CD4-positive, alpha-beta memory T cell (primary cell): ENCODE results near the gene ARID4A. TPM values are rescaled to one million over a fixed set of nuclear protein-coding genes. Genes with fewer than 3 reads are reported as not detected.

Experiments
- CTCF ChIA-PET: fragments of 350-600 bp; sonication (Branson Sonifier 250); formaldehyde crosslinking; loops from one replicate; lab custom pipeline; 2021; ENCODE audit warnings: inconsistent platforms; ENCODE audit not compliant: partially characterized antibody; lab: Charles Lee
- POLR2A ChIA-PET: fragments of 350-600 bp; sonication (Branson Sonifier 250); formaldehyde crosslinking; loops from one replicate; lab custom pipeline; 2021; ENCODE audit not compliant: partially characterized antibody; lab: Charles Lee
- DNase-seq, 5 donors: peaks; one replicate each; pipeline versions ENCODE4 v3.0.0 to v3.0.0-alpha.2; 2020 to 2022; ENCODE audit warnings: mixed read lengths in 1 of 5
- H3K27ac ChIP-seq: one replicate; pipeline ENCODE4 v1.7.0; 2013; ENCODE audit warnings: low read depth, low read length
- H3K27me3 ChIP-seq: 2 replicates; pipeline ENCODE4 v1.7.0; 2013; ENCODE audit warnings: mild to moderate bottlenecking, low read length, moderate library complexity; ENCODE audit not compliant: insufficient read depth
- H3K36me3 ChIP-seq: 2 replicates; pipeline ENCODE4 v1.7.0; 2013; ENCODE audit warnings: mild to moderate bottlenecking, low read length, moderate library complexity; ENCODE audit not compliant: insufficient read depth
- H3K4me1 ChIP-seq: 2 replicates; pipeline ENCODE4 v1.7.0; 2013; ENCODE audit warnings: mild to moderate bottlenecking, low read length, moderate library complexity; ENCODE audit not compliant: insufficient read depth
- H3K4me3 ChIP-seq, 2 donors: one replicate each; pipeline ENCODE4 v1.7.0; 2013; ENCODE audit warnings: low read length in 2 of 2, mild to moderate bottlenecking in 1 of 2
- H3K9me3 ChIP-seq, 2 donors: one replicate each; pipeline ENCODE4 v1.7.0; 2013; ENCODE audit warnings: low read length in 2 of 2, control low read depth in 1 of 2; ENCODE audit not compliant: control insufficient read depth in 1 of 2
- H3K27ac Mint-ChIP-seq, 7 donors: one replicate each; pipeline ENCODE4 v1.8.0; 2020 to 2021; ENCODE audit warnings: mixed read lengths in 7 of 7, mild to moderate bottlenecking in 6 of 7, inconsistent platforms in 3 of 7, moderate library complexity in 3 of 7
- H3K27me3 Mint-ChIP-seq, 2 donors: one replicate each; pipeline ENCODE4 v1.8.0; 2020 to 2021; ENCODE audit warnings: mixed read lengths in 2 of 2
- H3K36me3 Mint-ChIP-seq, 2 donors: one replicate each; pipeline ENCODE4 v1.8.0; 2020 to 2021; ENCODE audit warnings: mixed read lengths in 2 of 2, inconsistent platforms in 1 of 2, mild to moderate bottlenecking in 1 of 2
- H3K4me1 Mint-ChIP-seq, 4 donors: one replicate each; pipeline ENCODE4 v1.8.0; 2020 to 2021; ENCODE audit warnings: mixed read lengths in 4 of 4, mild to moderate bottlenecking in 1 of 4
- H3K4me3 Mint-ChIP-seq, 8 donors: one replicate each; pipeline ENCODE4 v1.8.0; 2020 to 2021; ENCODE audit warnings: mixed read lengths in 8 of 8, mild to moderate bottlenecking in 7 of 8, moderate library complexity in 6 of 8, inconsistent platforms in 3 of 8
- H3K9me3 Mint-ChIP-seq, 8 donors: one replicate each; pipeline ENCODE4 v1.8.0; 2020 to 2021; ENCODE audit warnings: mixed read lengths in 8 of 8, mild to moderate bottlenecking in 5 of 8, inconsistent platforms in 3 of 8, moderate library complexity in 1 of 8
- intact Hi-C: fragments of 100-400 bp; cut with micrococcal nuclease; formaldehyde crosslinking; loops from one replicate; pipeline ENCODE4 v1.15.1; 2023
- polyA plus RNA-seq, 2 donors: library from polyadenylated mRNA; unstranded; fragments of 300-500 nt; fragmentation: Illumina TruSeq; gene quantifications; one replicate each; pipeline ENCODE4 v1.2.3, GENCODE V29; 2021
- total RNA-seq, 2 experiments: library from RNA; stranded (reverse); gene quantifications; one replicate each; pipeline ENCODE4 v1.2.3, GENCODE V29; 2021

Gene ARID4A
- total and polyA plus RNA-seq, 4 experiments from 2014 or later, result 12.8 to 84.1 (median 58.8) TPM

- POLR2A ChIA-PET, result interaction anchor here (0.7 to 1.2 kb wide), 2 partner anchors 20 to 26 kb away, joined by 3 read pairs; no protein-coding TSS in a partner anchor
- Mint-ChIP-seq H3K27ac (peak overlapping the region in 1 of 7 donors; percentile 46), H3K36me3 (peaks cover 54 to 70% of the 10 kb centered on the region in 2 donors)
These were observed 6.7 kb upstream of the ARID4A start for GRCh38 chr14:58291646-58292045.

GRCh38 chr14:58292187-58292586, 6.2 kb upstream of the ARID4A start:
- H3K4me3 ChIP-seq, result no peak overlapping the region
- H3K27ac ChIP-seq, result no peak overlapping the region
- intact Hi-C loops, result no loop called here
- no peaks in the 10 kb centered on the region for H3K27me3 Mint-ChIP-seq
- H3K27ac Mint-ChIP-seq, result no peak overlapping the region
- peaks cover 54 to 69% of the 10 kb centered on the region in 2 donors for H3K36me3 Mint-ChIP-seq
- H3K9me3 Mint-ChIP-seq, result peaks cover 0 to 2% (median 0%) of the 10 kb centered on the region in 8 donors
- no peak for DNase-seq
- H3K9me3 ChIP-seq, result no peaks in the 10 kb centered on the region
- peaks cover 53% of the 10 kb centered on the region for H3K36me3 ChIP-seq
- no peaks in the 10 kb centered on the region for H3K27me3 ChIP-seq
- ChIA-PET POLR2A (interaction anchor here (0.7 kb wide), 1 partner anchor 21 kb away, joined by 3 read pairs; no protein-coding TSS in a partner anchor), CTCF (no interaction called here)
- H3K4me1 Mint-ChIP-seq, result peaks cover 42 to 86% (median 55%) of the 10 kb centered on the region in 4 donors
- H3K4me3 Mint-ChIP-seq, result peak overlapping the region in 1 of 8 donors; percentile 72
- peaks cover 63% of the 10 kb centered on the region for H3K4me1 ChIP-seq

More at GRCh38 chr14:58291646-58292045, 6.7 kb upstream of the ARID4A start:
- peak overlapping the region in 1 of 8 donors; percentile 39 for H3K4me3 Mint-ChIP-seq
- H3K4me3 ChIP-seq, result no peak overlapping the region
- H3K9me3 Mint-ChIP-seq, result peaks cover 0 to 2% (median 0%) of the 10 kb centered on the region in 8 donors
- H3K4me1 Mint-ChIP-seq, result peaks cover 39 to 83% (median 54%) of the 10 kb centered on the region in 4 donors
- H3K27me3 ChIP-seq, result no peaks in the 10 kb centered on the region
- H3K27ac ChIP-seq, result no peak overlapping the region
- H3K36me3 ChIP-seq, result peaks cover 54% of the 10 kb centered on the region
- H3K9me3 ChIP-seq, result no peaks in the 10 kb centered on the region
- CTCF ChIA-PET, result no interaction called here
- no peak for DNase-seq
- peaks cover 59% of the 10 kb centered on the region for H3K4me1 ChIP-seq
- H3K27me3 Mint-ChIP-seq, result no peaks in the 10 kb centered on the region
- intact Hi-C loops, result no loop called here

- peak overlapping the region in 2 of 7 donors; percentile 23 to 31 for H3K27ac Mint-ChIP-seq
- peak overlapping the region in 5 of 8 donors; percentile 14 to 72 (median 38) for H3K4me3 Mint-ChIP-seq
- H3K36me3 ChIP-seq, result peaks cover 33% of the 10 kb centered on the region
- no peak overlapping the region for H3K4me3 ChIP-seq
- peaks cover 31 to 69% (median 41%) of the 10 kb centered on the region in 4 donors for H3K4me1 Mint-ChIP-seq
- H3K27ac ChIP-seq, result no peak overlapping the region
- POLR2A ChIA-PET, result interaction anchor here (1.2 kb wide), 1 partner anchor 50 kb away, joined by 3 read pairs; the partner anchor contains the start of gene PSMA3
- H3K9me3 ChIP-seq, result no peaks in the 10 kb centered on the region
- no peak for DNase-seq
- intact Hi-C loops, result no loop called here
- CTCF ChIA-PET, result no interaction called here
- H3K4me1 ChIP-seq, result peaks cover 55% of the 10 kb centered on the region
- peaks cover 43 to 51% of the 10 kb centered on the region in 2 donors for H3K36me3 Mint-ChIP-seq
- peaks cover 0 to 2% (median 0%) of the 10 kb centered on the region in 8 donors for H3K9me3 Mint-ChIP-seq
- no peaks in the 10 kb centered on the region for H3K27me3 ChIP-seq
- no peaks in the 10 kb centered on the region for H3K27me3 Mint-ChIP-seq
These were observed 4.2 kb upstream of the ARID4A start for GRCh38 chr14:58294201-58294600.

GRCh38 chr14:58296726-58297125, 1.6 kb upstream of the ARID4A start:
- Mint-ChIP-seq H3K27me3 (no peaks in the 10 kb centered on the region), H3K36me3 (peaks cover 29 to 41% of the 10 kb centered on the region in 2 donors), H3K4me3 (no peak overlapping the region), H3K9me3 (no peaks in the 10 kb centered on the region), H3K4me1 (peaks cover 29 to 67% (median 35%) of the 10 kb centered on the region in 4 donors), H3K27ac (no peak overlapping the region)
- POLR2A ChIA-PET, result interaction anchor here (1.6 to 4.5 kb wide), 10 partner anchors 11 to 130 kb away, joined by 5 to 91 read pairs (median 24); partner anchors contain the start of genes KIAA0586, PSMA3, TIMM9 and TOMM20L
- peak overlapping the region; percentile 76 to 96 for H3K4me3 ChIP-seq
- CTCF ChIA-PET, result no interaction called here
- peaks cover 16% of the 10 kb centered on the region for H3K36me3 ChIP-seq
- H3K9me3 ChIP-seq, result no peaks in the 10 kb centered on the region
- peak overlapping the region; percentile 94 for H3K27ac ChIP-seq
- H3K4me1 ChIP-seq, result peaks cover 66% of the 10 kb centered on the region
- H3K27me3 ChIP-seq, result no peaks in the 10 kb centered on the region
- DNase-seq, result no peak
- intact Hi-C loops, result loop anchor here (1.0 to 2.0 kb wide), 2 partner anchors 7 to 16 kb away; no protein-coding TSS in a partner anchor

- no peaks in the 10 kb centered on the region for H3K27me3 ChIP-seq
- DNase-seq, result no peak
- H3K4me1 ChIP-seq, result peaks cover 63% of the 10 kb centered on the region
- H3K9me3 Mint-ChIP-seq, result no peaks in the 10 kb centered on the region
- POLR2A ChIA-PET, result interaction anchor here (0.9 to 4.5 kb wide), 20 partner anchors 11 to 1187 kb away, joined by 3 to 91 read pairs (median 14); partner anchors contain the start of genes ACTR10, JKAMP, KIAA0586 and L3HYPDH
- H3K27me3 Mint-ChIP-seq, result no peaks in the 10 kb centered on the region
- H3K4me3 ChIP-seq, result peak overlapping the region; percentile 76 to 96
- peaks cover 31 to 67% (median 35%) of the 10 kb centered on the region in 4 donors for H3K4me1 Mint-ChIP-seq
- no peak overlapping the region for H3K27ac Mint-ChIP-seq
- H3K36me3 Mint-ChIP-seq, result peaks cover 31 to 43% of the 10 kb centered on the region in 2 donors
- no peaks in the 10 kb centered on the region for H3K9me3 ChIP-seq
- CTCF ChIA-PET, result interaction anchor here (0.9 to 1.6 kb wide), 6 partner anchors 16 to 130 kb away, joined by 3 to 6 read pairs (median 4); partner anchors contain the start of genes ACTR10, KIAA0586 and TIMM9
- peaks cover 16% of the 10 kb centered on the region for H3K36me3 ChIP-seq
- H3K27ac ChIP-seq, result peak overlapping the region; percentile 94
- intact Hi-C loops, result loop anchor here (1.0 to 2.0 kb wide), 2 partner anchors 8 to 17 kb away; no protein-coding TSS in a partner anchor
- H3K4me3 Mint-ChIP-seq, result no peak overlapping the region
These were observed 968 bp upstream of the ARID4A start for GRCh38 chr14:58297412-58297761.

GRCh38 chr14:58297762-58298476, 436 bp upstream of the ARID4A start:
- H3K27me3 Mint-ChIP-seq, result no peaks in the 10 kb centered on the region
- DNase-seq, result peak; percentile 98 to 100 (median 99)
- no peaks in the 10 kb centered on the region for H3K9me3 Mint-ChIP-seq
- peak overlapping the region; percentile 94 for H3K27ac ChIP-seq
- no peaks in the 10 kb centered on the region for H3K9me3 ChIP-seq
- peaks cover 27 to 41% of the 10 kb centered on the region in 2 donors for H3K36me3 Mint-ChIP-seq
- intact Hi-C loops, result loop anchor here (1.0 to 2.0 kb wide), 7 partner anchors 9 to 129 kb away; partner anchors contain the start of genes KIAA0586, PSMA3 and TIMM9
- ChIA-PET CTCF (interaction anchor here (0.5 to 1.6 kb wide), 13 partner anchors 12 to 131 kb away, joined by 3 to 6 read pairs (median 3); partner anchors contain the start of genes ACTR10, KIAA0586, TIMM9 and TOMM20L), POLR2A (interaction anchor here (0.8 to 4.5 kb wide), 37 partner anchors 9 to 1951 kb away, joined by 3 to 91 read pairs (median 7); partner anchors contain the start of genes ACTR10, JKAMP, KIAA0586 and L3HYPDH)
- peak overlapping the region; percentile 76 to 96 for H3K4me3 ChIP-seq
- peaks cover 58% of the 10 kb centered on the region for H3K4me1 ChIP-seq
- H3K36me3 ChIP-seq, result peaks cover 16% of the 10 kb centered on the region
- peaks cover 26 to 66% (median 30%) of the 10 kb centered on the region in 4 donors for H3K4me1 Mint-ChIP-seq
- H3K27me3 ChIP-seq, result no peaks in the 10 kb centered on the region
- H3K27ac Mint-ChIP-seq, result no peak overlapping the region
- no peak overlapping the region for H3K4me3 Mint-ChIP-seq
